ENCODE results near the gene UTF1. TPM values are rescaled to one million over a fixed set of nuclear protein-coding genes. Genes with fewer than 3 reads are reported as not detected.
A peak's percentile ranks its signal among the peaks of the same experiment; 100 is the strongest.

UTF1 gene
- total and polyA plus RNA-seq, 2 experiments from 2014 or later = 12.2 to 51.4 TPM

DNA sequence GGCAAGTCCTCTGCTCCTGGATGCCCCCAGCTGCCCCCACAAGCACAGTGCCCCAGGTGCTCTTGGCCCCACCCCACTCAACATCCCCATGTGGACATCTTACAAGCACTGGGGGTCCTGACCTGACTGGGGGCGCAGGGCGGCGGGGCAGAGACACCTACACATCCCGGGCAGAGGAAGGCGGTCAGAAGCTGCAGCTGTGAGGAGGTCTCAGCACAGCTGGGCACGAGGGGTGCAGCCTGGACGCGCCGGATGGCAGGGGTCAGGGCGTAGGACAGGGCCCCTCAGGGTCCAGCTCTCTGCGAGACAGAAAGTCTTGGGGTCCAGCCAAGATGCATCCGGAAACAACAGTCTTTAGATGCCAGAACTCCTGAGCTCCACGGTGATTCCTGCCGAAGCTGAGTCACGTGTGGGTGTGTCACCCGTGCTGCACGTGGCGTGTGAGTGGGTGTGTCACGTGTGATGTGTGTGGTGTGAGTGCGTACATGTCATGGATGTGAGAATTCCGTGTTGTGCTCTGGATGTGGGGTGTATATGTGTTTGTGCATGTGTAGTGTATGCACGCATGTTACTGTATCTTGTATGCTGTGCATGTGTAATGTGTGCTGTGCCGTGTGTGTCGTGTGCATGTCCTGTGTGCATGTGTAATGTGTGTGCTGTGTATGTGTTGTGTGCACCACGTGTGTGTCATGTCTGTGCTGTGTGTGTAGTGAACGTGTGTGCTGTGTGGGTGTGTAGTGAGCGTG, 12.8 kb downstream of the UTF1 start:
- Histone ChIP-seq H3F3A (replicated peaks; ENCODE audit: low read depth) (0 out of 2 replicates have a peak, but pooled peaks cover 3% of the 10 kb centered on the region), H3K27ac (ENCODE audit: low read depth) (no peak overlapping the region), H3K4me1 (ENCODE audit: insufficient read depth) (peaks cover 17% of the 10 kb centered on the region), H3K27me3 (ENCODE audit: insufficient read depth) (peaks cover 14% of the 10 kb centered on the region), H3K9me2 (ENCODE audit: insufficient read depth) (no peaks in the 10 kb centered on the region), H2AFZ (no peak overlapping the region), H3K79me2 (replicated peaks; ENCODE audit: insufficient read depth) (peaks cover 4% of the 10 kb centered on the region; the same call in 1 of the 2 replicates), H4K20me1 (replicated peaks; ENCODE audit: insufficient read depth) (no peaks in the 10 kb centered on the region; the same call in 1 of the 2 replicates), H3K36me3 (ENCODE audit: insufficient read depth) (no peaks in the 10 kb centered on the region), H3K4me3 (no peak overlapping the region), H3K4me2 (no peak overlapping the region)
- Mint-ChIP-seq H3K36me3 (ENCODE audit: low read depth) (peaks cover 5% of the 10 kb centered on the region; the same call in 2 of the 3 replicates), H3K27ac (no peak overlapping the region), H3K27me3 (ENCODE audit: insufficient read depth, low read depth, poor library complexity) (peaks cover 32% of the 10 kb centered on the region), H3K4me1 (peaks cover 28% of the 10 kb centered on the region), H3K4me3 (no peak overlapping the region), H3K9me3 (no peaks in the 10 kb centered on the region; the same call in 2 of the 3 replicates)
- DNase-seq (ENCODE audit: low spot score) = no peak
- no peak for ATAC-seq
- TF ChIP-seq POLR2AphosphoS5 (IDR thresholded peaks at IDR 0.05; ENCODE audit: low read depth) = 0 out of 2 replicates have a peak, but pooled peaks have one; percentile 33
- TF ChIP-seq, protein P1, sequence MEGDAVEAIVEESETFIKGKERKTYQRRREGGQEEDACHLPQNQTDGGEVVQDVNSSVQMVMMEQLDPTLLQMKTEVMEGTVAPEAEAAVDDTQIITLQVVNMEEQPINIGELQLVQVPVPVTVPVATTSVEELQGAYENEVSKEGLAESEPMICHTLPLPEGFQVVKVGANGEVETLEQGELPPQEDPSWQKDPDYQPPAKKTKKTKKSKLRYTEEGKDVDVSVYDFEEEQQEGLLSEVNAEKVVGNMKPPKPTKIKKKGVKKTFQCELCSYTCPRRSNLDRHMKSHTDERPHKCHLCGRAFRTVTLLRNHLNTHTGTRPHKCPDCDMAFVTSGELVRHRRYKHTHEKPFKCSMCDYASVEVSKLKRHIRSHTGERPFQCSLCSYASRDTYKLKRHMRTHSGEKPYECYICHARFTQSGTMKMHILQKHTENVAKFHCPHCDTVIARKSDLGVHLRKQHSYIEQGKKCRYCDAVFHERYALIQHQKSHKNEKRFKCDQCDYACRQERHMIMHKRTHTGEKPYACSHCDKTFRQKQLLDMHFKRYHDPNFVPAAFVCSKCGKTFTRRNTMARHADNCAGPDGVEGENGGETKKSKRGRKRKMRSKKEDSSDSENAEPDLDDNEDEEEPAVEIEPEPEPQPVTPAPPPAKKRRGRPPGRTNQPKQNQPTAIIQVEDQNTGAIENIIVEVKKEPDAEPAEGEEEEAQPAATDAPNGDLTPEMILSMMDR (conservative IDR thresholded peaks at IDR 0.05; ENCODE audit: low read depth in 2 of 2) = no peak

DNA sequence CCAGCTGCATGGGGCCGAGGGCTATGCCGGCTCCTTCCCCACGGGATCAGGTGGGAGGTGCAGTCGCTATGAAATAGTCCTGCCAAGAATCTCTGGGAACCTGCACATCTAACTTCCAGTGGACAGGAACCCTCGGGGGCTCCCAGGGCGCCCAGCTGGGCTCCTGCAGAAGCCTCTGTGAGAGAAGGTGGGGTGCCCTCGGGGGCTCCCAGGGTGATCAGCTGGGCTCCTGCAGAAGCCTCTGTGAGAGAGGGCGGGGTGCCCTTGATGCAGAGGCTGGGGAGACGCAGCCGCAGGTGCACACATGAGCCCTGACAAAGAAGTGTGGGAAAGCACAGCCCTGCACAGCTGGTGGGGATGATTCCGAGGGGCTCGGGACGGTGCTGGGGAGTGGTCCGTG, 13.6 kb downstream of the UTF1 start:
- no peaks in the 10 kb centered on the region for H3K36me3 ChIP-seq (ENCODE audit: insufficient read depth)
- no peak overlapping the region for H3K4me2 ChIP-seq
- H3F3A ChIP-seq (replicated peaks; ENCODE audit: low read depth) = 0 out of 2 replicates have a peak, but pooled peaks cover 3% of the 10 kb centered on the region
- no peak for TF ChIP-seq EZH2 (IDR thresholded peaks at IDR 0.05; ENCODE audit: low read depth, unreplicated experiment)
- TF ChIP-seq ZNF114 (CRISPR knock-in tag; IDR thresholded peaks at IDR 0.05) = no peak
- no peak for TF ChIP-seq POLR2AphosphoS5 (IDR thresholded peaks at IDR 0.05; ENCODE audit: low read depth)
- peaks cover 17% of the 10 kb centered on the region for H3K4me1 ChIP-seq (ENCODE audit: insufficient read depth)
- no peak for DNase-seq (ENCODE audit: low spot score)
- Mint-ChIP-seq H3K9me3 (no peaks in the 10 kb centered on the region; the same call in 2 of the 3 replicates), H3K36me3 (ENCODE audit: low read depth) (peaks cover 5% of the 10 kb centered on the region; the same call in 2 of the 3 replicates), H3K27ac (no peak overlapping the region), H3K27me3 (ENCODE audit: insufficient read depth, low read depth, poor library complexity) (peaks cover 25% of the 10 kb centered on the region), H3K4me3 (no peak overlapping the region), H3K4me1 (peaks cover 25% of the 10 kb centered on the region)
- H3K27ac ChIP-seq (ENCODE audit: low read depth) = no peak overlapping the region
- H3K79me2 ChIP-seq (replicated peaks; ENCODE audit: insufficient read depth) = peaks cover 4% of the 10 kb centered on the region; the same call in 1 of the 2 replicates
- ATAC-seq = no peak
- no peaks in the 10 kb centered on the region; the same call in 1 of the 2 replicates for H4K20me1 ChIP-seq (replicated peaks; ENCODE audit: insufficient read depth)
- no peaks in the 10 kb centered on the region for H3K9me2 ChIP-seq (ENCODE audit: insufficient read depth)
- no peak overlapping the region for H3K4me3 ChIP-seq
- H2AFZ ChIP-seq = no peak overlapping the region
- peaks cover 6% of the 10 kb centered on the region; the same call in 1 of the 2 replicates for H3K27me3 ChIP-seq (ENCODE audit: insufficient read depth)

DNA sequence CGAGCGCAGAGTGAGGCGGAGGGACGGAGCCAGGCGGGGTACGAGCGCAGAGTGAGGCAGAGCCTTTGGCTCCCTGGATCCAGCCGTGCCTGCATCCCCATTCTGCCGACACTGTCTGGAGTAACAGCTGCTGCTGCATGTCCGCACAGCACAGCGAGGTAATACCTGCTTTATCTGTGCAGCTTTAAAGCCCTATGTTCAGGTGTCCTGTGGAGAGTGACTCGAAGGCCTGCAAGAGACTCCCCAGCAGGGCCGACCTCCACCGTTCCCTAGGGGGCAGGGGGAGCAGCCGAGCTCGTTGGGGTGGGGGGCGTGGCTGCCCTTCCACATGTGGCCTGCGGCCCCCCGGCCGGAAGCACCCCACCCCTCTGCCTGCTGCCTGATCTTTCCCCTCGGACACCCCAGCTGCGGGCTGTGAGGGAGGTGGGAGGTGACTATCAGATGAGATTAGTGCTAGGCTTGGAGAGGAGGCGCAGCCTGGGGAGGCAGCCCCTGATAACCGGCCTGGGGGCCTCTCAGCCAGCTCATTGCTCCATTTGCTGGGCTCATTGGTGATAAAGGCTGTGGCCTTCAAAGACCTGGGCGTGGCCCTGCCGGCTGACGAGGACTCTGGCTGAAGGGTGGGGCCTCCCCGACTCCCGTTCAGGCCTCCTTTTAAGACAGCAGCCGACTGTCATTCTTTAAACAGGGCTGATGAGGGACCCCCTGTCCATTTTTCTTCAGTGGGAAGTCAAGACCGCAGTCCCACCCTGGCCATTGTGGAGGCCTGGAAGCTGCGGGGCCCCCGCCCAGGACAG, 15.6 kb downstream of the UTF1 start:
- Histone ChIP-seq H4K20me1 (replicated peaks; ENCODE audit: insufficient read depth) (no peaks in the 10 kb centered on the region), H3K4me2 (no peak overlapping the region; the same call in 1 of the 2 replicates), H3K4me1 (ENCODE audit: insufficient read depth) (peaks cover 11% of the 10 kb centered on the region; the same call in 1 of the 2 replicates), H3K36me3 (ENCODE audit: insufficient read depth) (no peaks in the 10 kb centered on the region), H3F3A (replicated peaks; ENCODE audit: low read depth) (0 out of 2 replicates have a peak, but pooled peaks cover 3% of the 10 kb centered on the region), H2AFZ (no peak overlapping the region), H3K79me2 (replicated peaks; ENCODE audit: insufficient read depth) (no peaks in the 10 kb centered on the region), H3K27me3 (ENCODE audit: insufficient read depth) (no peaks in the 10 kb centered on the region), H3K4me3 (no peak overlapping the region), H3K27ac (ENCODE audit: low read depth) (no peak overlapping the region), H3K9me2 (ENCODE audit: insufficient read depth) (no peaks in the 10 kb centered on the region)
- H3K4me1 Mint-ChIP-seq = peaks cover 19% of the 10 kb centered on the region
- ATAC-seq (no peak), DNase-seq (ENCODE audit: low spot score) (no peak)
- no peak overlapping the region for H3K4me3 Mint-ChIP-seq
- H3K27ac Mint-ChIP-seq = no peak overlapping the region; the same call in 1 of the 2 replicates
- H3K36me3 Mint-ChIP-seq (ENCODE audit: low read depth) = peaks cover 4% of the 10 kb centered on the region; the same call in 2 of the 3 replicates
- H3K27me3 Mint-ChIP-seq (ENCODE audit: insufficient read depth, low read depth, poor library complexity) = peaks cover 22% of the 10 kb centered on the region
- H3K9me3 Mint-ChIP-seq = no peaks in the 10 kb centered on the region
- TF ChIP-seq EZH2 (IDR thresholded peaks at IDR 0.05; ENCODE audit: low read depth, unreplicated experiment) = no peak
- TF ChIP-seq, protein P1 (conservative IDR thresholded peaks at IDR 0.05; ENCODE audit: low read depth in 2 of 2) = no peak
- TF ChIP-seq, protein P2, sequence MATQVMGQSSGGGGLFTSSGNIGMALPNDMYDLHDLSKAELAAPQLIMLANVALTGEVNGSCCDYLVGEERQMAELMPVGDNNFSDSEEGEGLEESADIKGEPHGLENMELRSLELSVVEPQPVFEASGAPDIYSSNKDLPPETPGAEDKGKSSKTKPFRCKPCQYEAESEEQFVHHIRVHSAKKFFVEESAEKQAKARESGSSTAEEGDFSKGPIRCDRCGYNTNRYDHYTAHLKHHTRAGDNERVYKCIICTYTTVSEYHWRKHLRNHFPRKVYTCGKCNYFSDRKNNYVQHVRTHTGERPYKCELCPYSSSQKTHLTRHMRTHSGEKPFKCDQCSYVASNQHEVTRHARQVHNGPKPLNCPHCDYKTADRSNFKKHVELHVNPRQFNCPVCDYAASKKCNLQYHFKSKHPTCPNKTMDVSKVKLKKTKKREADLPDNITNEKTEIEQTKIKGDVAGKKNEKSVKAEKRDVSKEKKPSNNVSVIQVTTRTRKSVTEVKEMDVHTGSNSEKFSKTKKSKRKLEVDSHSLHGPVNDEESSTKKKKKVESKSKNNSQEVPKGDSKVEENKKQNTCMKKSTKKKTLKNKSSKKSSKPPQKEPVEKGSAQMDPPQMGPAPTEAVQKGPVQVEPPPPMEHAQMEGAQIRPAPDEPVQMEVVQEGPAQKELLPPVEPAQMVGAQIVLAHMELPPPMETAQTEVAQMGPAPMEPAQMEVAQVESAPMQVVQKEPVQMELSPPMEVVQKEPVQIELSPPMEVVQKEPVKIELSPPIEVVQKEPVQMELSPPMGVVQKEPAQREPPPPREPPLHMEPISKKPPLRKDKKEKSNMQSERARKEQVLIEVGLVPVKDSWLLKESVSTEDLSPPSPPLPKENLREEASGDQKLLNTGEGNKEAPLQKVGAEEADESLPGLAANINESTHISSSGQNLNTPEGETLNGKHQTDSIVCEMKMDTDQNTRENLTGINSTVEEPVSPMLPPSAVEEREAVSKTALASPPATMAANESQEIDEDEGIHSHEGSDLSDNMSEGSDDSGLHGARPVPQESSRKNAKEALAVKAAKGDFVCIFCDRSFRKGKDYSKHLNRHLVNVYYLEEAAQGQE (IDR thresholded peaks at IDR 0.05; ENCODE audit: unreplicated experiment) = no peak
- TF ChIP-seq EZH2phosphoT487 (IDR thresholded peaks at IDR 0.05; ENCODE audit: unreplicated experiment) = no peak
- TF ChIP-seq NANOG (IDR thresholded peaks at IDR 0.05; ENCODE audit: borderline replicate concordance) = no peak

Data from GM23338 (cell line).